ENCODE data around the gene KIF26A.

- TF ChIP-seq CTCF (IDR thresholded peaks at IDR 0.05), result no peak
- no peak for TF ChIP-seq POLR2AphosphoS5 (IDR thresholded peaks at IDR 0.05)
- TF ChIP-seq POLR2A (IDR thresholded peaks at IDR 0.05), result no peak
- TF ChIP-seq EP300 (IDR thresholded peaks at IDR 0.05), result no peak
These were observed 18.9 kb downstream of the KIF26A start for GRCh38 chr14:104157016-104157928.
